Thyroid gland (tissue), 4 donors: ENCODE results near the gene GLI3. TPM values are rescaled to one million over a fixed set of nuclear protein-coding genes. Genes with fewer than 3 reads are reported as not detected.

Experiments used
- DNase-seq, 2 donors: peaks; one replicate each; pipeline ENCODE4 v3.0.0-alpha.2; 2019
- H3K27ac ChIP-seq, 3 donors: fragments of 200-600 bp; sonication (generic); 1 replicate in 2 of 3; 2 replicates in 1 of 3; pipeline ENCODE4 v1.5.1; 2016 to 2019; ENCODE audit warnings: mild to moderate bottlenecking in 1 of 3, moderate library complexity in 1 of 3
- H3K27me3 ChIP-seq: fragments of 200-600 bp; sonication (generic); one replicate; pipeline ENCODE4 v1.5.1; 2019
- H3K36me3 ChIP-seq, 2 donors: fragments of 200-600 bp; sonication (generic); one replicate each; pipeline ENCODE4 v1.5.1; 2016 to 2019
- H3K4me1 ChIP-seq, 2 donors: fragments of 200-600 bp; sonication (generic); one replicate each; pipeline ENCODE4 v1.5.1; 2017 to 2019
- H3K4me3 ChIP-seq, 3 donors: fragments of 200-600 bp; sonication (generic); replicated peaks in 1 of 3; 1 replicate in 2 of 3; 2 replicates in 1 of 3; pipeline ENCODE4 v1.5.1; 2016; ENCODE audit warnings: mild to moderate bottlenecking in 1 of 3
- H3K9me3 ChIP-seq: fragments of 200-600 bp; sonication (generic); one replicate; pipeline ENCODE4 v1.5.1; 2017
- CTCF ChIP-seq, 6 experiments: fragments of 200-600 bp in 3 of 6; fragments of 450-650 bp in 3 of 6; sonication (generic) in 3 of 6; IDR thresholded peaks; one replicate each; pipeline ENCODE4 v1.5.1; 2016 to 2019; ENCODE audit warnings: antibody characterized with exemption in 6 of 6, mild to moderate bottlenecking in 2 of 6, inconsistent platforms in 1 of 6, moderate library complexity in 1 of 6
- POLR2A ChIP-seq, 2 donors: fragments of 450-650 bp; IDR thresholded peaks; one replicate each; pipeline ENCODE4 v1.6.1; 2017; ENCODE audit warnings: antibody characterized with exemption in 2 of 2, mild to moderate bottlenecking in 2 of 2, moderate library complexity in 1 of 2
- WGBS, 2 donors: methylation state at CpG; one replicate each; pipeline ENCODE4 v1.1.5; 2017; 5-methylcytosine and 5-hydroxymethylcytosine counted together
- intact Hi-C: fragments of 100-400 bp; cut with DNase I; formaldehyde crosslinking; loops from one replicate; pipeline ENCODE4 v1.15.1; 2023
- total RNA-seq, 4 donors: library from RNA; depleted of rRNA; stranded (reverse); fragments of >200 nt; gene quantifications; one replicate each; pipeline ENCODE4 v1.2.3, GENCODE V29; 2016

The GLI3 gene
- total RNA-seq, 4 donors from 2014 or later = 10.1 to 15.6 (median 13.6) TPM

- H3K36me3 ChIP-seq = no peaks in the 10 kb centered on the region
- no peak for TF ChIP-seq POLR2A (IDR thresholded peaks at IDR 0.05)
- TF ChIP-seq CTCF (IDR thresholded peaks at IDR 0.05) = no peak
- no peaks in the 10 kb centered on the region for H3K27me3 ChIP-seq
- peaks cover 5 to 59% of the 10 kb centered on the region in 2 donors for H3K4me1 ChIP-seq
- no peak overlapping the region for H3K27ac ChIP-seq
- no peaks in the 10 kb centered on the region for H3K9me3 ChIP-seq
- no peak for DNase-seq
- no peak overlapping the region for H3K4me3 ChIP-seq
- intact Hi-C loops = no loop called here
- 92 to 94% methylated on average over 2 of the region's 2 CpGs for WGBS, 2 donors
Measured at GRCh38 chr7:42104694-42105093, 132.3 kb downstream of the GLI3 start.

- no peak for DNase-seq
- H3K27ac ChIP-seq = no peak overlapping the region
- H3K36me3 ChIP-seq = no peaks in the 10 kb centered on the region
- intact Hi-C loops = no loop called here
- H3K9me3 ChIP-seq = no peaks in the 10 kb centered on the region
- TF ChIP-seq CTCF (IDR thresholded peaks at IDR 0.05) (no peak), POLR2A (IDR thresholded peaks at IDR 0.05) (no peak)
- no peak overlapping the region for H3K4me3 ChIP-seq
- H3K4me1 ChIP-seq = peaks cover 5 to 55% of the 10 kb centered on the region in 2 donors
- H3K27me3 ChIP-seq = no peaks in the 10 kb centered on the region
- WGBS, 2 donors = 95 to 97% methylated on average over 5 of the region's 5 CpGs
Measured at GRCh38 chr7:42104231-42104630, 132.8 kb downstream of the GLI3 start.

GRCh38 chr7:42103456-42103855 lies 133.6 kb downstream of the GLI3 start:
- 61 to 72% methylated on average over 2 of the region's 2 CpGs for WGBS, 2 donors
- peaks cover 5 to 50% of the 10 kb centered on the region in 2 donors for H3K4me1 ChIP-seq
- intact Hi-C loops = no loop called here
- no peaks in the 10 kb centered on the region for H3K36me3 ChIP-seq
- TF ChIP-seq POLR2A (IDR thresholded peaks at IDR 0.05) (no peak), CTCF (IDR thresholded peaks at IDR 0.05) (no peak)
- H3K27ac ChIP-seq = no peak overlapping the region
- H3K4me3 ChIP-seq = no peak overlapping the region
- DNase-seq = no peak
- H3K9me3 ChIP-seq = no peaks in the 10 kb centered on the region
- H3K27me3 ChIP-seq = no peaks in the 10 kb centered on the region

GRCh38 chr7:42103020-42103419 lies 134.0 kb downstream of the GLI3 start:
- Histone ChIP-seq H3K27ac (no peak overlapping the region), H3K36me3 (no peaks in the 10 kb centered on the region), H3K9me3 (no peaks in the 10 kb centered on the region), H3K4me1 (peaks cover 5 to 46% of the 10 kb centered on the region in 2 donors), H3K4me3 (no peak overlapping the region), H3K27me3 (no peaks in the 10 kb centered on the region)
- intact Hi-C loops = no loop called here
- WGBS, 2 donors = 100% methylated on average over 3 of the region's 3 CpGs
- TF ChIP-seq CTCF (IDR thresholded peaks at IDR 0.05) = no peak
- no peak for TF ChIP-seq POLR2A (IDR thresholded peaks at IDR 0.05)
- DNase-seq = no peak

- 87 to 98% methylated on average over 4 of the region's 4 CpGs for WGBS, 2 donors
- Histone ChIP-seq H3K4me1 (peaks cover 4 to 38% of the 10 kb centered on the region in 2 donors), H3K4me3 (no peak overlapping the region), H3K27me3 (no peaks in the 10 kb centered on the region), H3K9me3 (no peaks in the 10 kb centered on the region), H3K36me3 (no peaks in the 10 kb centered on the region), H3K27ac (no peak overlapping the region)
- DNase-seq = no peak
- intact Hi-C loops = no loop called here
- TF ChIP-seq CTCF (IDR thresholded peaks at IDR 0.05) (no peak), POLR2A (IDR thresholded peaks at IDR 0.05) (no peak)
Measured at GRCh38 chr7:42102301-42102700, 134.7 kb downstream of the GLI3 start.
